Gastrocnemius medialis (tissue), 4 donors: ENCODE results near the gene FRMD5.

Source experiments
- CTCF ChIP-seq, 5 experiments: fragments of 450-650 bp in 3 of 5; fragments of 200-600 bp in 2 of 5; sonication (generic) in 2 of 5; IDR thresholded peaks in 4 of 5; conservative IDR thresholded peaks in 1 of 5; 1 replicate in 4 of 5; 2 replicates in 1 of 5; pipeline ENCODE4 v1.5.1; 2016 to 2019; ENCODE audit warnings: antibody characterized with exemption in 5 of 5, mild to moderate bottlenecking in 3 of 5, moderate library complexity in 3 of 5
- POLR2A ChIP-seq, 2 donors: fragments of 450-650 bp; IDR thresholded peaks; one replicate each; pipeline ENCODE4 v1.6.1; 2017; ENCODE audit warnings: antibody characterized with exemption in 2 of 2, mild to moderate bottlenecking in 2 of 2, moderate library complexity in 2 of 2

- TF ChIP-seq CTCF (IDR thresholded peaks at IDR 0.05 in 4 of 5, conservative IDR thresholded peaks at IDR 0.05 in 1 of 5) (no peak), POLR2A (IDR thresholded peaks at IDR 0.05) (no peak)
These were observed 323.2 kb downstream of the FRMD5 start for GRCh38 chr15:43871835-43872234.
